NCI-H146 treated with DMSO at 0.1 percent for 48 hours (cell line): Measurements from ENCODE around the gene USH2A.

ENCODE experiments used
- DNase-seq: peaks from one replicate; lab custom pipeline; 2025; ENCODE audit not compliant: unreplicated experiment; lab: John Stamatoyannopoulos, UW

Gene USH2A

DNA sequence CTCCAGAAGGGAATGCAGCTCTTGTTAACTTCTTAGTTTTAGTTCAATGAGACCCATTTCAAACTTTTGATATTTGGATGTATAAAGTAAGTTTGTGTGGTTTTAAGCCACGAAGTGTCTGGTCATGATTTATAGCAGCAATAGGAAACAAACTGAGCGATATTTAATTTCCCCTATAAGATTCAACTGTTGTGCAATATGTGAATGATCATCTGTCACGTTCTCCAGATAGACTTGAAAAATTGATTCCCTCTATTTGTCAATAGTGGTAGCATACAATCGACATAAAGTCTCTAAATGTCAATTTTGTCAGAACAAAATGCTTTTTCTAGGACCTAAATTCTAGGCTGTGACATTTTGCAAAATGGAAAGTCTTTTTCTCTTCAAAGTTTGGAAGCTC, 616.0 kb downstream of the USH2A start:
- no peak for DNase-seq

GRCh38 chr1:215797859-215798258, 625.4 kb downstream of the USH2A start:
- no peak for DNase-seq

- DNase-seq = no peak
Measured at GRCh38 chr1:215794156-215794555, 629.1 kb downstream of the USH2A start.

DNA sequence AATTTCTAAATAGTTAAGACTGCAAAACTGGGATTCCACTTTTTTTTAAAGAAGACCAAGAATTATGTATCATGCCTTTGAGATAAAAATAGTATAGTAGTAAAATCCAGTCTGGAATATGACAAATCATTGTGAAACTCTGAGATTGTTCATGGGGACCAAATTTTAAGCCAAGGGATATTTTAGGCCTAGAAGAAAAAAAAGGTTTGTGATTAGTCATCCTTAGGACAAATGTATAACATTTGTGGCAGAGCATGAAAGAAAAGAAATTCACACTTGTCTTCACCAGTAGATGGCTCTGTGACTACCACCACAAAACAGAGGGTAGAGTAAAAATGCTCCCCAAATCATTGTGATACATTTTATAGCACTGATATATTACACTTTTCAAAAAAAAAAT, 630.1 kb downstream of the USH2A start:
- no peak for DNase-seq

DNA sequence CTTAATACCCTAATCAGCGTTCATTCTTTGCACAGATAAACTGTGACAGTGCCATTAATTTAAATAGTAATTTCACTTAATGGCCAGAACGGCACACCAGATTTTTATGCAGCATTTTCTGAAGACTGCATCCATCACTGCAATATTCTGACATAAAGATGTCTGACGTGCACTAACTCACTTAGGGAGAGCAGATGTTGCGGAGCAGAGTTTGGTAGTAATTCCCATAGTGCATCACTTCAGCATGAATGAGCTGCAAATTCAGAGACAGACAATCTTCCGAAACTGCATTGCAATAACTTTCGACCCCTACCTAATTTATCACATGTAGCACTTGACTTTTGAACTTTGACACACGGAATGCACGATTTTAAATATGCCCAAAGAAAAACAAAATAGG, 630.8 kb downstream of the USH2A start:
- DNase-seq = no peak

- DNase-seq = no peak
Measured at GRCh38 chr1:215789981-215790380, 633.3 kb downstream of the USH2A start.

DNA sequence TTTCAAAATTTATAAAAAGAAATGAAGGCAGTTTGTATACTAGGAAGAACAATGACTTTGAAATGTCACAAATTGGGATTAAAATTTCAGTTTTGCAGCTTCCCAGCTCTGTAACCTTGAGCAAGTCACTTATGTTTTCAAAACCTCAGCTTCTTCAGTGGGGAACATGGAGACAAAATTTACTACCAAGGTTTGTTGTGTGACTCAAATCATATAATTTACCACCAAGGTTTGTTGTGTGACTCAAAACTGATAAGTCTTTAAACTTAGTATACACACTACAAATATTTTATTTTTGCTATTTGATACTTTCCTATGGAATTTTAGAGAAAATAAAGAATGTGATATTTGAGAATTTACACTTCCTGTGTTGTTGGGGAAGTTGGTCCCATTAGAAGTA, 636.3 kb downstream of the USH2A start:
- no peak for DNase-seq

DNA sequence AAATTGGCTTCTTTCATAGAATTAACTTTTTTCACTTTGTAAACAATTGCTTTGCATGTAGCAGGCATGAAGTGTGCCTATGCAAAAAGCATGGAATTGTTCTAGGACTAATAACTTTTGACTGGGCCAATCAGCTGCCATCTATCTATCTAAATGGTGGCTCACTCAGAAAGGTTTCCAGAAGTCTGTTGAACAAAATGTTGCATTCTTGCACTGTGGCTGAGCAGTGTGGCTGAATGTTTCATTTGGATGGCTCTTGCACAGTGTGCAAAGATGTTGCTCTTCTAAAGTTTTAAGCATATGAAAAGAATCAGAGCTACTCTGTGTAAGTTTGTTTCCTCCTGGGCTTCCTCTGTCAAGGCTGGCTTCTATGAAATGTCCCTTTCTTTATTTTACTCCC, 642.6 kb downstream of the USH2A start:
- DNase-seq = no peak

- DNase-seq = no peak
Measured at GRCh38 chr1:215780139-215780538, 643.1 kb downstream of the USH2A start.

DNA sequence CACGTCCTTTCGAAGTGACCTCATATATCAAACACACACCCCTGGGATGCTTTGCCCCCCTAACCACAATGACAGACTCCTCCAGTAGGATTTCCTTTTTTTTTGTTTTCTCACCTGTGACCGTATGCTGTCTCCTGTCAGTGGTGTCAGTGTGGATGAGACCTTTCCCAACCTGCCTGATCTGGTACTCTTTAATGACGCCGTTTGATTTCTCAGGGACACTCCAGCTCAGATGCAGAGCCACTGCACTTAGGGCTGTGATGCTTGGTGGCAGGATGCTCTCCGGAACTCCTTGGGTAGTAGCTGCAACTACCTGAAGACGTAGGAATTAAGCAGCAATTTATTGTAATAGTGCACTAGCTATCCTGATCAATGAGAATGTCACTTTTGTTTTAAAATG, 643.5 kb downstream of the USH2A start:
- no peak for DNase-seq

DNA sequence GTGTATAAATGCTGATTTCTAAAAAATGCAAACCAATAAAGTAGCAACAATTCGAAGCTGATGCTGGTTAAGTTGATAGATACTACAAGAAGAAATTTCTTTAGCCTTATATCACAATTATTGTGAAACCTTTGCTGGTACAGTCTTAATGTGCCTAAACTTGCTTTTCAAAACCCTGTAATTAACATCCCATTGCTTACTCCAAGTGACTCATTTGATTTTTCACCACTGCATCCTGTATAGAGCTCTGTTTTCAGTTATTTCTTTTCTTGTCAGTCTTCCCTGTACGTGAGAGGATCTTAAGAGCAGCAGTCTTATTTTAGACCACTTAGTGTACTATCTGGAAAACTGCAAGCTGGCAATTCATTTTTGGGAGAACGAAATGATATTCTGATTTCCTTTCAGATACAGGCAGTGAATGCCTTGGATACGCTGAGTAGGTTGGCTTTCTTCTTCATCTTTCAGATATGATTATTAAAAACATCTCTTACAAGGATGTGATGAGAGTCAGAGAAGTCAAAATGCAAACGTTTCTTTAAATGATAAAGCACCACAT, 645.8 kb downstream of the USH2A start:
- DNase-seq = no peak

DNA sequence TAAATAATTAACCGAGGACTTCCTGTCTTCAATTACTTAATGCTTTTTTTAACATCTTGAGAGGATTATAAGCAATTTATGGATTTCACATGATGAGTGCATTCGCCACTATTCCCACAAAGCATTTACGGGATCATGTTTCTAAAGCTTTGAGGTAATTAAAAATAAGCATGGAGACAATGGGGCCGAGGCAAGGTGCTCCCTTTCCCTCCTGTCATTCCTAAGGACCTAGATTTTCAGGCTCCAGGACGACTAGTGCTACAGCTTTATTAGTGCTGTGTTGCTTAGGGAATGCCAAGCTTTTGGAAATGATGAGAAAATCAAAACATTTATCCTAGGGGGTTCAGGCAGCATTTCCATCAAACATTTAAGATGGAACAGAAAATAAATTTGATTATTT, 646.9 kb downstream of the USH2A start:
- DNase-seq = no peak

DNA sequence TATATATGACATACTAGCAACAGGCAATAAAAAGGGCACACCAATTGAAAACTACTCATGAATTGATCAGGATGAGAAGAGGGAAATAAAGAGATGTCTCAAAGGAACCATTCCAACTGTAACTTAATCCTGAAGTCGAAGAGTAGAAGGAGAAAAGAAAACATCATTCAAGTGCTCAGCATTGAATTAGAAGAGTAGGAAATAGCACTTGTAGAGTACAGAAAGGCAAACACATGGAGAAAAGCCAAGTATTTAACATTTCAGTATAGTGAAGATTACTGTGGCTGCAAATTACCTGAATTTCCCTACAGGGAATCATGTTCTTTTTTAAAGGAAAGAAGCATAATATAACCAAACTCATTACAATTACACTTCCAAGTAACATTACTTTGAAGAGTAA, 651.1 kb downstream of the USH2A start:
- no peak for DNase-seq

- DNase-seq = no peak
Measured at GRCh38 chr1:215768303-215768702, 654.9 kb downstream of the USH2A start.

- DNase-seq = no peak
Measured at GRCh38 chr1:215767761-215768160, 655.5 kb downstream of the USH2A start.

GRCh38 chr1:215766521-215766920, 656.7 kb downstream of the USH2A start:
- DNase-seq = no peak

- DNase-seq = no peak
Measured at GRCh38 chr1:215765833-215766232, 657.4 kb downstream of the USH2A start.

DNA sequence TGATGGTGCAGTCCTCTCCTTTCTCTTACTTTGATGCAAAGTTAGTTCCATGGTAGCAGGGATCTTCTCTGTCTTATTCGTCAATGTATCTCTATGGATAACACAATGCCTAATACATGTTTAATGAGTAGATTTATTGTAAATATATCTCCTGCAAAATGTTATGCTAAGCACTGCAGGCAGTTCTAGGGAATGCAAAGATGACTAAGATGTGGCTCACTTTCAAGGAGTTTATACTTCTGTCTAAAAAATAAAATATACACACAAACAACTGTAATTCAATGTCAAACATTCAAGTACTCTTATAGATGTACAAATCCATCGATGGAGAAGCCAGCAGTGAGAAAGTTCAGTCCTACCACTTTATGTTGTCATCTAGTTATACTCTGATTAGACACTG, 661.8 kb downstream of the USH2A start:
- DNase-seq = no peak

DNA sequence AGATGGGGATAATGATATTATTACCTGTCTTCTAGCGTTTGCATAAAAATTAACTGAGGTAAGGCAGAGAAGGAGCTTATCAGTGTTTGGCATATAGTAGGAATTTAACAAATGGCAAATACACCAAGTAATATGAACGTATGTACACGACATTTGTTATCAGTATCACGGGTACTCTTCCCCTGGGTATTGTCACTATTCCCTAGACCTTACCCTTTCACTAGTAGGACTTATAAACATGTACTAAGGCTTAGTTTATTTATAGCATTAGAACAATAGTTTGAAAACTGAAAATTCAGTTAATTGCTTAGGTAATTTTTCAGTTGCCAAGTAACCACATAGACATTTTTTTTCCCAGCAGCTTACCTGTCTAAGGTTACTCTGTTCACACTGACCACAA, 669.1 kb downstream of the USH2A start:
- DNase-seq = no peak

- no peak for DNase-seq
Measured at GRCh38 chr1:215749414-215749813, 673.8 kb downstream of the USH2A start.

GRCh38 chr1:215748431-215748830, 674.8 kb downstream of the USH2A start:
- DNase-seq = no peak

GRCh38 chr1:215744419-215744818, 678.8 kb downstream of the USH2A start:
- no peak for DNase-seq

- no peak for DNase-seq
Measured at GRCh38 chr1:215739025-215739424, 684.2 kb downstream of the USH2A start.

DNA sequence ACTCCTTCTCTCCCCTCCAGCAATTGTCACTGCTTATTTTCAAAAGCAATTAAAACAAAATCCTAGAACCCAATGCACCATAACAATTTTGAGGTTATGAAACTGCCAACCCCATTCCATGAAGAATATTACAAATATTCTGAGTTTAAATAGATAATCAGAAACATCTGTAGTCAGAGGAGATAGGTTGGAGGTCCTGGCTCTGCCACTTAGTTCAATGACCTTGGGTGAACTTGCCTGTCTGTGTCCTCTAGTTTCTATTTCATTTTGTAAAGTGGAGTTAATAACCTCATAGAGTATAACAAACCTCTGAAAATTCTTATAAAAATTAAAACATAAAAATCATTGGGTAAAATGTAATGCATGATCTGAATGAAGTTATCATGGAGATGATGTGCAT, 691.5 kb downstream of the USH2A start:
- no peak for DNase-seq
